GM19351 (cell line): ENCODE results near the gene SLC7A4.
"Not testable (repeated sequence)": the region's sequence is repeated elsewhere in the genome, so short reads cannot be mapped to it uniquely, and the experiment has no call there.

Source experiments
- ATAC-seq: cut with Tn5 transposase; IDR thresholded peaks from one replicate; pipeline ENCODE4 v1.9.1; 2021; ENCODE audit warnings: mild to moderate bottlenecking, moderate library complexity; ENCODE audit not compliant: unreplicated experiment

SLC7A4 gene

DNA sequence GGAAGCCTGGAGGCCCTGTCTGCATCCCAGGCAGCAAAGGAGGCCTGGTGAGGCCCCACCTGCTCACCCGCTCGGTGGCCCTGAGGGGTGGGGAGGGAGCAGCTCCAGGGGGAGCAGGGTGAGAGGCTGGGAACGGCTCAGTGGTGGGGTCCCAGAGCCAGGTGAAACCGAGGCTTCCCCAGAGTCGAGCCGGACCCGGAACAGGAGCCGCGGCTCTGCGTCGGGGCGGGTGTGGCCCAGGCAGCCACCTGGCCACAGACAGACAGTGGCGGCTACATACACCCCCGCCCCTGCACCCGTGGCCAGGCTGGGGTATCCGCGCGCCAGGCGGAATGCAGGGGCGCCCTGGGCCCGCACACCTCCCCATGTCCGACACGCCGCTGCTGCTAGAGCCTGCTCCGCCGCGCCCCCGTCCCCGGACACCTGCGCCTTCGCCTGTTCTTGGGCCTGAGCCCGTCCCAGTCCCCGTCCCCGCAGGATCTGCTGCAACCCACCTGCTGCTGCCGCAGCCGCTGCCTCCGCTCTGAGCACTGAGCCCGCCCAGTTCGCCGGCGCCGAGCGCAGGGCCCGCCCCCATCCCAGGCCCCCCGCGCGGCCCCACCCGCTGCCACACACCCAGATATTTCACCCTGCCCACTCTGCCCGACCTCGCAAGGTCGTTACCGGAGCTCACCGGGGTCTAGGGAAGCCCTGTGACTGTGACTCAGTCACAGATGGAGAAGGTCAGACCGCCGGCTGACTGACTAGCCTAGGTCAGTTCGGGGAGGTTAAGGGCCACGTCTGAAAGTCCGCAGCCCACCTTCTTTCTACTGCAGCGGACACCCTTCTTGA, at the start of gene SLC7A4:
SLC7A4 (minus strand) TSS at position 525 of the 831 bp plus-strand sequence. CDS start 749 bp downstream, outside the sequence.
- ATAC-seq = no peak

- ATAC-seq = no peak
Observed at GRCh38 chr22:21080435-21081137, 48.2 kb upstream of the SLC7A4 start.

- ATAC-seq = no peak
Observed at GRCh38 chr22:21079493-21079892, 47.1 kb upstream of the SLC7A4 start.

DNA sequence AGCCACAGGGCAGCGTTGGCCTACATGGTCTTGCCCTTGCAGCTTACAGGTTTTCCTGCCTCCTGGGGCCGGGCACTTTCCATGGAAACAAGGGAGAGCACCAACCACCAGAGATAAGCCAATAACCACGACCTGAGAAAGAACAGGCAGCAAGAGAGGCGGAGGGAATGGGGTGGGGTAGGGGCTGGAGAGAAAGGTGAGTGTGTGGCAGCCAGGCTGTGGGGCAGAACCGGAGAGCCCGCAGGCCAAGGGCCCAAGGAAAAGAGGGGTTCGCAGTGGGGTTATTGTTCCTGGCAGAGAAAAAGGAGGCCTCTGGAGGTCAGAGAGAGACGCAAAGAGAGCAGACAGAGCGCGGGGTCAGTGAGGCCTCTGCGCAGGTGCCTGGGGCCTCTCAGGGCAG, 46.6 kb upstream of the SLC7A4 start:
- ATAC-seq = no peak

DNA sequence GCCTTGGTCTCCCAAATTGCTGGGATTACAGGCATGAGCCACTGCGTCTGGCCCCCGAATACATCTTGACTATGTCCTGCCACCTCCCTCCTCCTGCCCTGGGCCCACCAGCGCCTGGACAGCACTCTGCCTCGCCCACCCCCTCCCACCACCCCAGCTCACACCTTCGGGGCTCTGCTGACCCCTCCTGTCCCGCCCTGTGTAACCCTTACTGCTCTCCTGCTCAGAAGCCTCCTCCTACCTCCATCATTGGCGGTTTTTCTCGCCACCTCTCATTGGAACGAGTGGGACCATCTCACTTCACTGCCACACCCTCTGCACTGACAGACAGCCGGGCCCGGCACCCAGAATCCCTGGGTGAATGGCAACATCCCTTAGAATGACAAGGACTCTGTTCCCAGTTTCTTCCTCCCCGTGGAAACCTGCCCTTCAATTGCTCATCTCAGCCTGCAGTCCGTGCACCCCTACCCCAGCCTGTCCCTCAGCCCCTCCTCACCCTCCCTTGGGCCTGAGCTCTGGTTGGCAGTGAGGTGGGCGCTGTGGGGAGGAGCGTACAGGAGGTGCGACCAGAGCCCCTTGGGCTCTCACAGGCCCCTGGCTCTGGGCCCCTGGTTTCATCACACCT, 45.6 kb upstream of the SLC7A4 start:
- ATAC-seq = no peak

DNA sequence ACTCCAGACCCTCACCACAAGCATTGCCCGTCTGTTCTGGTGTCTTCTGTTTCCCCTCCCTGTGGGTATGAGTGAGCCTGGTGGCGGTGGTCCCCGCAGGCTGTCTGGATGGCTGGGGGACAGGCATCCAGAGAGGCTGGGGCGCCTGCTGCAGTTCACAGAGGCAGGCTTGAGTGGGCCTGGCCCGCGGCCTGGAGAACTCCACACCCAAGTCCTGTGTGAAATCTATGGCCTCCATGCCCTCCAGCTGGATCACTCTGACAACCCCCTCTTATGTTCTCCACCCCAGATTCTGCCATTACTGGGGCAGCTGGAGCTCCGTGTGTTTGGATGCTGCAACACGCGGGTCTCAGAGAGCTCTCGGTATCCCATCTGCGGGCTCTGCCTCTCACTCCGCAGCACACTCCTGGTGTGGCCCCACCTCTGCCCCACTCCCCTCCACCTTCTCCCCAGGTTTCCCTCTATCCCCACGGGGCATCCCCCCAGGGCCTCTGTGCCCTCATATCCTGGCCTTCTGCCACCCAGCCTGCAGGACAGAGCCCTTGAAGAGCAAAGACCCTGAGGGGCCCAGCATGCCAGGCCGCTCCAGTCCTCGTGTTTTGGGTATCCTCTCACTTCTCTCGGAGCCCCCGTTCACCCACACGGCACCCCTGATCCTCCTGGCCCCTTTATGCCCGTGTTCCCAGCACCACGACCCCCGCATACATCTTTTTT, 44.7 kb upstream of the SLC7A4 start:
- no peak for ATAC-seq

- ATAC-seq = no peak
Observed at GRCh38 chr22:21075516-21076138, 43.3 kb upstream of the SLC7A4 start.

GRCh38 chr22:21074102-21074715, 41.8 kb upstream of the SLC7A4 start:
- no peak for ATAC-seq

DNA sequence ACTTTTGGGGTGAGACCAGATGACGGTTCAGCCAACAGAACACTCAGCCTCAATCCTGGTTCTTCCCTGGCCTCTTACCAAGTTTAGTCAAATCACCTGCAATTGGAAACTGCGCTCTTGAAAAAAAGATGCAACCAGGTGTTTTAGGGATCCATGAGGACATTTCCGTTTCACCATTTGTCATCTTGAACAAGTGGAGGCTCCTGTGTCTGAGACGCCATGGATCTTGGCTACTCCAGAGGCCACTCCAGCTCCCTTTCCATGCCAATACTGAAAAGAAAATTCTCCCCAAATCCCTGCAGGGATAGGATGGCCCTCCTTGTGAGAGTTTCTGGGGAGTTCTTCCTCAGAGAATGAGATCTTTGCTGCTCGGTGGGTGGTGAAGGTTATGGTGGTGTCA, 41.1 kb upstream of the SLC7A4 start:
- no peak for ATAC-seq

DNA sequence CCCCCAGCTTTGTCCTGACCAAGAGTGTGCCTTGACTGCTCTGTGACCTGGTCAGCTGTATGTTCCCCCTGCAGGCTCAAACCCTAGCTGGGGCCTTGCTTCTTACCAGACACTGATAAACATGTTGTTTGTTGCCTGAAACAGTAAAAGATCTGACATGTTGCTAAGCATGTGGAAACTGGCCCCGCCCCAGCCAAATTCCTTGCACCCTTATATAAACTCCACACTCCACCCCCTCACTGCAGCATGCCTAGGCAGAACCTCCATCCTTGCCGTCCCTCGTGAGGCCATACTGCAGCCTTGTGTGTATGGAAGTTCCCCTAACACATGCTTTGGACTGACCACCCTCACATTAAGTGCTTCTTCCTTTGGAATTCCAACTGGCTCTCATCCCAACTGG, 40.7 kb upstream of the SLC7A4 start:
- ATAC-seq = no peak

DNA sequence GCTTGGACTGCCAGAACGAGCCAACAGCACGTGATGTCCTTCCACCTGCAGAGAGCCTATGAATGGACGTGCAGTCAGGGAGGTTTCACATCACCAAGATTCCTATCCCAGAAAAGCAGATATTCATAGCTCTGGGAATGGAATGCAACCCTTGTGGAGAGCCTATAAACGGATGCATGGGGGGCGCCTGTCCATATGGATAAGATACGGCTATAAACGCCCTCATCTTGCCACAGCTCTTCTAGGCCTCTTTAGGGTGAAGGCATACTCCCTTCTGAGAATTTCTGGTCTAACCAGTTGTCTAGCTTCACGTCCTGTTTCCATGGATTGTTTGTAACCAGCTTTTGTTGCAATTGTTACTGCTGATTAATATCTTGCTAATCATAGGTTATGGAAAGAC, 39.4 kb upstream of the SLC7A4 start:
- not testable (repeated sequence) for ATAC-seq

DNA sequence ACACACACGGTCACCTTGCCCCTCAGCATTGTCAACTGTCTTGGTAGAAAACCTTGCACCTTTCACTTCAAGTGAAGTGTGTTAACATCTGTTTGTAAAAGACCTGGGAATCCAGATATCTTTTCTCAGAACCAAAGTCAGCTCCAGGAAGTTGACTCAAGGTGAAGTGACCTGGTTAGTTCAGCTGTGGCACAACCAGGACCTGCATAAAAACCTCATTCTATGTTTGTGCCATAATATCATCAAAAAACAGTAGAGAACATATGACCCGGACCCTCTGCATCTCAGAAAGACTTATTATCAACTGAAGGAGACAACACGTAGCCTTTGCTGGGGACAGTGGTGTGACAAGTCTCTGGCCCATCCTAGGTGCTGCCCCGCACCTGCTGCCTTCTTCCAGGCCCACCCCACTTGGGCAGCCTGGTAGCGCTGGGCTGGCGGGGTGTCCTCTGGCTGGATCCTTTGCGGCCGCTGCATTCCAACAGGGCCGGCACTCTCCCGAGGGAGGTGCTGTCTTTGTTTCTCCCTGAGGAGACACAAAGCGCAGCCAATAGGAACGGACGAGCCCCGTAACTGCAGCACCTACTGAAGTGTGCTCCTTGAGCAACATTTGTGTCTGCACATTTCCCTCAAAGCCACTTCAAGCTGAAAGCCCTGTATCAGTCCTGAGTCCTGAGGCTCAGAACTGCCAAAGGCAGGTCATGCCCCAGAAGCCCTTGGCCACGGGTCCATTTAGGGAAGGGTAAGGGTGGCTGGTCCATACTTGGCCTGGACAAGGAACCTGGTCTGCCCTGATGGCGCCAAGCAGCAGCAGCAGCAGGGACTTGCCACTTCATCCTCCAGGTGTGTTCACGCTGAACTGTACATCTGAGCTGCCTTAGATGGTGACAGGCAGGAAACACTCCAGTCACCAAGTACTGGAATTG, 38.6 kb upstream of the SLC7A4 start:
- ATAC-seq = no peak

DNA sequence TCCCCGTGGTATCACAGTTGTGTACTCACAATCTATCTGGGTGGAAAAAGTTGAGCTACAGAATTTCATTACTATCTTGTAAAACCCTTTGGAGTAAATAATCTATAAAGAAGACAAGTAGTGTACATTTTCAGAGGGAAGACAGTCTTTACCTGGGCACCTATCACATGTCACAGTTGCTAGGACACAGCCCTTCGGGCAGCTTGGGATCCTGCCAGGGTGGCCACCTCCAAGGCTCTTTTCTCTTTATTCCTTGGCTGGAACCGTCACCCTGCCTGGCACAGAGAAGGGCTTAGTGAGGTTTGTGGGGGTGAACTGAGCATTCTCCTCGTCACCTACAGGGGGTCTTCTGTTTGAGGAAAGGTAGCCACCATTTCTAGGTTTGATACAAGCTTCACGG, 37.0 kb upstream of the SLC7A4 start:
- no peak for ATAC-seq

GRCh38 chr22:21068681-21069276, 36.4 kb upstream of the SLC7A4 start:
- ATAC-seq = no peak

DNA sequence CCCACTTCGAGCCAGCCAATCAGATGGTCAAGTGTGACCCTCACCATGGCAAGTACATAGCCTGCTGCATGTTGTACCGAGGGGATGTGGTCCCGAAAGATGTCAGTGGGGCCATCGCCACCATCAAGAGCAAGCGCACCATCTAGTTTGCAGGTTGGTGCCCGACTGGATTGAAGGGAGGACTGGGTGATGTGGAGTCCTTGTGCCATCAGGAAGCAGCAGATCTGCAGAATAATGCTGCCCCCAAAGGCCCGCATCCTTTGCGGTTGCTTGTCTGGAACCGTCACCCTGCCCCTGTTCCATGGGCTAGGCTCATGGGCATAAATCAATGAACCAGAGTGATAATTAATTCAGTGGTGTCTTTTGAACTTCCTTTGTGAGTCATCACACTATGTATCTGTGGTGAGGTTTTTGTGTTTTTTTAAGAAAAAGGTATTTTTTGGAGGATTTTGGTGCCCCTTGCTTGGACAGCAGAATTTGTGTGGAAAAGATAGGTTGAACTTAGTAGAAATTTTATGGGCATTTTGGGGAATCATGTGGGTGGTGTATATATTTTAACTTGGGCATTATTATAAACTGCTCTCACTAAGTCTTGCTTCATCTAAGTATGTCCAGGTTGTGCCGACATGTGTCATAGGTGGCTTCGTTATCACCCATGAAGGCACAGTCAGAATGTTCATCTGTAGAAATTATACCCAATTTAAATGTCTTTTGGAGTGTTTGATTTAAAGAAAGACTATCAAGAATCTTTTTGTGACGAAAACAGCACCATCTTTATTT, 35.7 kb upstream of the SLC7A4 start:
- ATAC-seq = no peak

- ATAC-seq = no peak
Observed at GRCh38 chr22:21067075-21067900, 34.9 kb upstream of the SLC7A4 start.
